ENCODE data around the gene SPINT2. TPM values are rescaled to one million over a fixed set of nuclear protein-coding genes. Genes with fewer than 3 reads are reported as not detected.

SPINT2 gene
- total RNA-seq, 2 experiments from 2014 or later = 57.5 to 60.9 TPM

- CTCF ChIA-PET = interaction anchor here (0.6 kb wide), 1 partner anchor 193 kb away, joined by 4 read pairs; no protein-coding TSS in a partner anchor
- POLR2A ChIA-PET = no interaction called here
- no peak overlapping the region for H3K27ac Mint-ChIP-seq
- no peaks in the 10 kb centered on the region for H3K36me3 Mint-ChIP-seq
- no peak overlapping the region for H3K4me3 Mint-ChIP-seq
- intact Hi-C loops (cut with micrococcal nuclease) = no loop called here
- H3K9me3 Mint-ChIP-seq = no peaks in the 10 kb centered on the region
- peaks cover 7% of the 10 kb centered on the region for H3K4me1 Mint-ChIP-seq (ENCODE audit: low read depth)
- no peak for DNase-seq
- no peaks in the 10 kb centered on the region for H3K27me3 Mint-ChIP-seq
These were observed 10.4 kb downstream of the SPINT2 start for GRCh38 chr19:38274739-38275138.

DNA sequence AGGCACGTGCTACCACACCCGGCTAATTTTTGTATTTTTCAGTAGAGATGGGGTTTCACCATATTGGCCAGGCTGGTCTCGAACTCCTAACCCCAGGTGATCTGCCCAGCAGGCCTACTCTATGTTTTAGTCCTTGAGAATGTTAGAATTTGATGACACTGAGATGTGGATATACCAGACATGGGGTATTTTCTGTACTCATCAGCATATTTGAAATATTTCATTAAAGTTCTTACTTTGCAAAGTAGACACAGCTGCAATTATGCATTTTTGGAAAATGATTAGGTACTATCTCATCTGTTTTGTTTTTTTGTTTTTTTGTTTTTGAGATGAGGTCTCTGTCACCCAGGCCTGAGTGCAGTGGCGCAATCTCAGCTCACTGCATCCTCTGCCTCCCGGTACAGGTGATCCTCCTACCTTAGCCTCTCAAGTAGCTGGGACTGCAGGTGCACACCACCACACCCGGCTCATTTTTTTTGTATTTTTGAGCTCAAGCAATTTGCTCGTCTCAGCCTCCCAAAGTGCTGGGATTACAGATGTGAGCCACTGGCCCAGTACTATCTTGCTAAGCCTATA, 12.7 kb downstream of the SPINT2 start:
- intact Hi-C loops (cut with micrococcal nuclease) = no loop called here
- no peak overlapping the region for H3K4me3 Mint-ChIP-seq
- no peak for DNase-seq
- H3K4me1 Mint-ChIP-seq (ENCODE audit: low read depth) = peaks cover 5% of the 10 kb centered on the region
- no peaks in the 10 kb centered on the region for H3K36me3 Mint-ChIP-seq
- no peaks in the 10 kb centered on the region for H3K27me3 Mint-ChIP-seq
- POLR2A ChIA-PET = no interaction called here
- CTCF ChIA-PET = no interaction called here
- no peaks in the 10 kb centered on the region for H3K9me3 Mint-ChIP-seq
- H3K27ac Mint-ChIP-seq = no peak overlapping the region

DNA sequence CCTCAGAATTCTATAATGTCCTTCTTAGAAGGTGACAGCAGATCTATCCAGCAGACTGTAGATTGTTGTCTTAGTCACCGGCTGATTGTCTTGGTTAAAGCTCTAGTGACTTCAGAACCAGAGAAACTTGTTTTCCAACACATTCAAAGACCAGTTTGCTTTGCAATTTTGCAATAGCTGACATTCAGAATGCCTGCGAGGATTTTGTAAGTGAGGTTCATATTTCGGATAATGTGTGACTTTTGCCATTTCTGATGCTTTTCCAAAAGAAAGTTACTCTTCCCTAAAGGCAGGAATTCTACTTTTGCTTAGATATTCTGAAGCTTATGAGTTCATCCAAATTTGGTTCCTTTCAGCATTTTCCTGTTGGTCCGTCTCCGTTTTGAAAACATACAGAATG, 13.2 kb downstream of the SPINT2 start:
- CTCF ChIA-PET = interaction anchor here (0.6 kb wide), 1 partner anchor 64 kb away, joined by 3 read pairs; no protein-coding TSS in a partner anchor
- Mint-ChIP-seq H3K4me3 (no peak overlapping the region), H3K9me3 (no peaks in the 10 kb centered on the region), H3K27me3 (no peaks in the 10 kb centered on the region), H3K27ac (no peak overlapping the region), H3K4me1 (ENCODE audit: low read depth) (peaks cover 10% of the 10 kb centered on the region), H3K36me3 (no peaks in the 10 kb centered on the region)
- POLR2A ChIA-PET = interaction anchor here (0.6 kb wide), 1 partner anchor 426 kb away, joined by 5 read pairs; no protein-coding TSS in a partner anchor
- no peak for DNase-seq
- intact Hi-C loops (cut with micrococcal nuclease) = no loop called here

DNA sequence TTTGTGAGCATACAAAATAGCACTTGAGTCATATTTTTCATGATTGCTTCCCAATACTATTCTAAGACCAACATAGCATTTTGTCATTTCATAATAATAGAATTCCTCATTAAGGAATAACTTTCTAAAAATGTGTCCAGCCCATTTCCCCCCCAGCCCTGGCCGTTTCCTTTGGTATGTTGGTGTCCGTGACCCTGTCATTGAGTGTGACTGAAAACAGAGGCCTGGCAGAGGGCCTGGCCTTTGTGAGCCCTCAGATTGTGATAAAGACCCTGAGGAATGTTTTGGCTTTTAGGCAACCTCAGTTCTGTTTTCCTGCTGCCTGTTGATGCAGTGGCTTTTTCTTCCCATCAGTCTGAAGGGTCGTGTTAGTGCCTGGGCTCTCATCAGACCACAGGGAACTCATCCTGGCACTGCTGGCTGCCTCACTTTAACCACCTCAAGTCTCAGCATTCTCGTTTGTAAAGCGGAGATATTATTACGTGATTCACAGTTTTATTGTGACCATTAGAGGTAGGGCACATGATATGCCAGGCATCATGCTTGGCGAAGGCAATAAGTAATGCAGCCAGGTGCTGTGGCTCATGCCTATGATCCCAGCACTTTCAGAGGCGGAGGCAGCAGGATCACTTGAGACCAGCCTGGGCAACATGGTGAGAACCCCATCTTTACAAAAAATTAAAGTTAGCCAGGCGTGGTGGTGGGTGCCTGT, 13.8 kb downstream of the SPINT2 start:
- Mint-ChIP-seq H3K27me3 (no peaks in the 10 kb centered on the region), H3K4me1 (ENCODE audit: low read depth) (peaks cover 11% of the 10 kb centered on the region), H3K9me3 (no peaks in the 10 kb centered on the region), H3K4me3 (no peak overlapping the region), H3K36me3 (no peaks in the 10 kb centered on the region), H3K27ac (no peak overlapping the region)
- DNase-seq = no peak
- CTCF ChIA-PET = interaction anchor here (0.6 kb wide), 2 partner anchors 64 to 285 kb away, joined by 3 read pairs; no protein-coding TSS in a partner anchor
- intact Hi-C loops (cut with micrococcal nuclease) = no loop called here
- POLR2A ChIA-PET = interaction anchor here (0.6 kb wide), 2 partner anchors 34 to 427 kb away, joined by 3 to 5 read pairs; no protein-coding TSS in a partner anchor

GRCh38 chr19:38278751-38279150, 14.4 kb downstream of the SPINT2 start:
- CTCF ChIA-PET = interaction anchor here (0.6 kb wide), 1 partner anchor 286 kb away, joined by 3 read pairs; no protein-coding TSS in a partner anchor
- POLR2A ChIA-PET = interaction anchor here (0.6 kb wide), 1 partner anchor 35 kb away, joined by 3 read pairs; no protein-coding TSS in a partner anchor
- no peaks in the 10 kb centered on the region for H3K27me3 Mint-ChIP-seq
- H3K9me3 Mint-ChIP-seq = no peaks in the 10 kb centered on the region
- no peaks in the 10 kb centered on the region for H3K36me3 Mint-ChIP-seq
- intact Hi-C loops (cut with micrococcal nuclease) = no loop called here
- no peak for DNase-seq
- H3K4me1 Mint-ChIP-seq (ENCODE audit: low read depth) = peaks cover 11% of the 10 kb centered on the region
- no peak overlapping the region for H3K4me3 Mint-ChIP-seq
- H3K27ac Mint-ChIP-seq = no peak overlapping the region

DNA sequence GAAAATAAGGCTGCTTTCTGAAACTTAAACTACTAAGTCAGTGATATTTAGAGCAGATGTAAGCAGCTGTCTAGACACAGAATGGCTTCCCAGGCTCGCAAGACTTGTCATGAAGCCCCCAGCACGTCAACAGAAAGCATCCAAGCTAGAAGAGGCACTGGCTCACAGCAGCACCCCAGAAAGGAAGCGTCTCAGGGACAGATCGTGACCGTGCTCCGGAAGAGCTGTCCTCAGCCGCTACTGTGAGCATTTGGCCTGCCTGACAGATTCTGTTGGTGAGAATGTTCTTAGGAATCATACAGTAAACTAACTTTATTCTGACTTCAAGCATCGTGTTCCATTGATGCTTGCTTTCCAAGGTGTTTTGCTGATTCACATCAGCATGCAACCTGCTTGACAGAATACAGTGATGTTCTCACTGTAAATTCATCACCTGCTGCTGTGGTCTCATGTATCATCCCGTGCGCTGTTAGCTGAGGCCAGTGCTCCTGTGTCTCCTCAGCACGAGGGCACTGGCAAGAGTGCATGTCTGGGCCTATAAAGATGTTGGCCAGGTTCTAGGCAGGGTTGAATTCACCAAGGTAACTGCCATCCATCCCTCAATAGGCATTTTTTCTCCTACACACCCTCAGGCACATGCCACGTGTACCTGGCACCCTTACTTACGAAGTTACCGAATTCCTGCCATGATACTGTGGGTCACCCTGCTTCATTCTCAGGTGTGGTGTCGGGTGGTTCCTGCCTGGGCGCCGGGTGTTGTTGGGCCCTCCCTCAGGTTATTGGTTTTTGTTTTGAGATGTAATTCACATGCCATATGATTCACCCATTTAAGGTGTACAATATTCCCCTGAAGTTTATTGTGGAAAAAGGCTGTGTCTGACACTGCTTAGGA, 15.9 kb downstream of the SPINT2 start:
- POLR2A ChIA-PET = no interaction called here

DNA sequence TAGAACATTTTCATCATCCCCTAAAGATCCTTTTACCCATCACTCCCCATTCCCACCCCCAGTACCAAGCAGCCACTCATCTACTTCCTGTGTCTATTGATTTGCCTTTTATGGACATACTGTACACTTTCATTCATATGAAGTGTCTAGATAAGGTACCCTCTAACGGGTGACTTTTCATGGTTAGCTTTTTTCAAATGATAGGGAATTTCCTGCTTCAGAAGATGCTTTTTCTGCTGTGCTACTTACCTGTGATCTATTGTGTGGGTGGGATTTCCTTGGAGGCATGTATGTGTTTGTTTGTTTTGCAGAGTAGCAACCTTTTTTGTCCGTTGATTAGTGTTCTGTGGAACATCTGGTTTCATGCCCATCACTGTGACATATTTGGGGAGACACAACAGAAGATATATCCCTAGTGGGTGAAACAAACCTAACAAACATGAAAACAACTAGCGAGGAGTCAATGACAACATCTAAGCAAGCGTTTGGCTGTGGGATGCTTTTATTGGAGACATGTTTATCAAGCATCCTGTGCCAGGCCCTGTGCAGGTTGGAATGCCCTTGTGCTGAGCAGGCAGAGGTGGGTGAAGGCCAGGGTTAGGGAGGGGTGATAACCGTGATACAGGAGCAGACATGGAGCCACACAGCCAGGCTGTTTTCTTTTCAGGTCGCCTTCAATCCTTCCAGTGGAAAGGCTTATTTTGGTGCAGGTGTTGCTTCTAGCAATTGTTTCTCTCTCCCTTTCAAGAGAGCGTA, 17.6 kb downstream of the SPINT2 start:
- ChIA-PET CTCF (interaction anchor here (1.1 kb wide), 1 partner anchor 38 kb away, joined by 3 read pairs; no protein-coding TSS in a partner anchor), POLR2A (no interaction called here)
- Mint-ChIP-seq H3K27ac (peak overlapping the region; percentile 75), H3K27me3 (no peaks in the 10 kb centered on the region), H3K9me3 (no peaks in the 10 kb centered on the region), H3K4me1 (ENCODE audit: low read depth) (peaks cover 11% of the 10 kb centered on the region), H3K36me3 (peaks cover 2% of the 10 kb centered on the region), H3K4me3 (no peak overlapping the region)
- DNase-seq = no peak
- intact Hi-C loops (cut with micrococcal nuclease) = no loop called here

More for the DNA sequence above, 15.9 kb downstream of the SPINT2 start:
- Mint-ChIP-seq H3K27ac (no peak overlapping the region), H3K9me3 (no peaks in the 10 kb centered on the region), H3K4me1 (ENCODE audit: low read depth) (peaks cover 11% of the 10 kb centered on the region), H3K36me3 (no peaks in the 10 kb centered on the region), H3K4me3 (no peak overlapping the region), H3K27me3 (no peaks in the 10 kb centered on the region)
- DNase-seq = no peak
- CTCF ChIA-PET = no interaction called here
- intact Hi-C loops (cut with micrococcal nuclease) = no loop called here

DNA sequence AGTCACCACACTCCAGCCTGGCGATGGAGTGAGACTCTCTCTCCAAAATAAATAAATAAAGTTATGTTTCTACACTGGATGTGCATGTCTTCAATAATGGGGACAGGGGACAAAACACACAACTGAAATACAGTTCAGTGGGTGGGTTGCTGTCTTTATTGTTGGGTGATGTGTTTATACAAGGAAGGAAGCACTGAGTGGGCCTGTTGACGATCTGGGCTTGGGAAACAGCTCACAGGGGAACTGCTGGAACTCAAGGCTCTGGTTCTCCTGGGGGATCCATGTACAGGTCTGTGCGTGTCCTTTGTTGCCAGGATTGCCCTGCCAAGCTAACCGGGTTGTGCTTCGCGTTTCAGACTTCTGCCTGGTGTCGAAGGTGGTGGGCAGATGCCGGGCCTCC, 18.9 kb downstream of the SPINT2 start:
- no peaks in the 10 kb centered on the region for H3K9me3 Mint-ChIP-seq
- intact Hi-C loops (cut with micrococcal nuclease) = no loop called here
- peaks cover 4% of the 10 kb centered on the region for H3K36me3 Mint-ChIP-seq
- DNase-seq = no peak
- H3K4me1 Mint-ChIP-seq (ENCODE audit: low read depth) = peaks cover 11% of the 10 kb centered on the region
- CTCF ChIA-PET = no interaction called here
- POLR2A ChIA-PET = no interaction called here
- H3K27me3 Mint-ChIP-seq = no peaks in the 10 kb centered on the region
- H3K27ac Mint-ChIP-seq = no peak overlapping the region
- no peak overlapping the region for H3K4me3 Mint-ChIP-seq

DNA sequence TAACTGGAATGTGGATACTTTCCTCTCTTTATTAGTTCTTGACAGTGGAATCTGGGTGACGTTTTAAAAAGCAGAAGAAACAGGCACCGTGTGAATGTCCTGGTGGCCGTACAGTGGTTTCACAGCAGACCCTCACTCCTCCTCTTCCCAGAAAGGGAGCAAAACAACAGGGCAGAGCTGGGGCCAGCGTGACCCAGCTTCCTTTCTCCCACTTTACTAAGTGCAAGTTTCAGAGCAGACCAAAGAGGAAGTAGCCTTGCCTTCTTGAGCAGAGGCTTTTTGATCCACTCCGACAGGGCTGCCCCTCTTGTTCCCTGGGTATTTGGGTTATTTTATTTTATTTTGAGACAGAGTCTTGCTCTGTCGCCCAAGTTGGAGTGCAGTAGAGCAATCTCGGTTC, 20.0 kb downstream of the SPINT2 start:
- CTCF ChIA-PET = interaction anchor here (1.2 kb wide), 1 partner anchor 40 kb away, joined by 3 read pairs; no protein-coding TSS in a partner anchor

DNA sequence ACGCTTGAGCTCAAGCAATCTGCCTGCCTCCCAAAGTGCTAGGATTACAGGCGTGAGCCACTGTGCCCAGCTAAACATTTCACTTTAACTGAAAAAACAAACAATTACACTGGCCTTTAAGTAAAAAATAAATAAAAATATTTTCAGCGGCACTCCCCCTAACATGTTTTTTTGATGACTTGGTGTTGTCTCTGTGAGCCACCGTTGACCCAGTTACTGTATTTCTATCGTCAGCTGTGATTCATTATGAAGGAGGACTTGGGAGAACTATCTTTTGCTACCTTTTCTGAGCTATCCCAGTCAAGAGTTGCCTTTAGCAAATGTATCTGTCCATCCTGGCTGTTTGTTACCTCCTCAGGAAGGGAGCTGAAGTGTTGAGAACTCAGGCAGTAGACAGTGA, 21.2 kb downstream of the SPINT2 start:
- ChIA-PET CTCF (interaction anchor here (0.9 to 1.2 kb wide), 2 partner anchors 41 to 383 kb away, joined by 3 read pairs; no protein-coding TSS in a partner anchor), POLR2A (no interaction called here)
- DNase-seq = no peak
- Mint-ChIP-seq H3K36me3 (peaks cover 5% of the 10 kb centered on the region), H3K4me1 (ENCODE audit: low read depth) (peaks cover 11% of the 10 kb centered on the region), H3K4me3 (no peak overlapping the region), H3K27me3 (no peaks in the 10 kb centered on the region), H3K9me3 (no peaks in the 10 kb centered on the region), H3K27ac (no peak overlapping the region)
- intact Hi-C loops (cut with micrococcal nuclease) = no loop called here

More for the DNA sequence above, 20.0 kb downstream of the SPINT2 start:
- Mint-ChIP-seq H3K27me3 (no peaks in the 10 kb centered on the region), H3K4me1 (ENCODE audit: low read depth) (peaks cover 11% of the 10 kb centered on the region), H3K9me3 (no peaks in the 10 kb centered on the region), H3K27ac (no peak overlapping the region), H3K36me3 (peaks cover 4% of the 10 kb centered on the region), H3K4me3 (no peak overlapping the region)
- intact Hi-C loops (cut with micrococcal nuclease) = no loop called here
- no peak for DNase-seq
- POLR2A ChIA-PET = no interaction called here

DNA sequence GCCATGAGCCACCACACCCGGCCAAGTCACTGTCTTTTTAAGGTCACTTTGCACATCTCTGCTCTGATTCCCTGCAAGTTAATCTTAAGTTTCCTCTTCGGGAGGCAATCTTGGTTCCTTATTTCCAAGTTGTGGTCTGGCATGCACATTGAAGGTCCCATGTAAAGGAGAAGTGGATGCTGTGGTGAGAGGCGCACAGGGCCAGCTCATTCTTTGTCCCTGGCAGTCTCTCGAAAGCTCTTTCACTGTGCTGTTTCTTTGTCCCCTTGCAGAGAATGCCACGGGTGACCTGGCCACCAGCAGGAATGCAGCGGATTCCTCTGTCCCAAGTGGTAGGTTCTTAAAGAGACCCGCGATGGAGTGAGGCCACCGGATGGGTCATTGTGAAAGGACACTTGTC, 23.2 kb downstream of the SPINT2 start:
- Mint-ChIP-seq H3K4me1 (ENCODE audit: low read depth) (peaks cover under 1% of the 10 kb centered on the region), H3K9me3 (no peaks in the 10 kb centered on the region), H3K27ac (no peak overlapping the region), H3K36me3 (peaks cover 6% of the 10 kb centered on the region), H3K27me3 (no peaks in the 10 kb centered on the region), H3K4me3 (no peak overlapping the region)
- CTCF ChIA-PET = no interaction called here
- DNase-seq = no peak
- intact Hi-C loops (cut with micrococcal nuclease) = no loop called here
- POLR2A ChIA-PET = no interaction called here
